Thoracic aorta (tissue), 2 donors: Measurements from ENCODE around the gene CUTA. TPM values are rescaled to one million over a fixed set of nuclear protein-coding genes. Genes with fewer than 3 reads are reported as not detected.

Source experiments
- ATAC-seq: fragments of 150-250 bp; one replicate; pipeline ENCODE4 v1.8.0; 2017; ENCODE audit warnings: low read depth; ENCODE audit not compliant: insufficient number of reproducible peaks, low FRiP score
- DNase-seq: peaks from one replicate; pipeline ENCODE4 v3.0.0-alpha.2; 2020; ENCODE audit warnings: low spot score
- H3K27ac ChIP-seq, 2 donors: fragments of 200-600 bp; sonication (generic); 1 replicate in 1 of 2; 2 replicates in 1 of 2; pipeline ENCODE4 v1.5.1; 2016; ENCODE audit warnings: mild to moderate bottlenecking in 2 of 2, moderate library complexity in 2 of 2
- H3K27me3 ChIP-seq: fragments of 200-600 bp; sonication (generic); replicated peaks from 2 replicates; pipeline ENCODE4 v1.6.0; 2016; ENCODE audit warnings: mild to moderate bottlenecking; ENCODE audit not compliant: insufficient read depth
- H3K36me3 ChIP-seq: fragments of 200-600 bp; sonication (generic); one replicate; pipeline ENCODE4 v1.5.1; 2016
- H3K4me1 ChIP-seq, 2 donors: fragments of 200-600 bp; sonication (generic); 1 replicate in 1 of 2; 2 replicates in 1 of 2; pipeline versions ENCODE4 v1.5.1 to v1.6.0; 2016; ENCODE audit warnings: low read depth in 2 of 2, mild to moderate bottlenecking in 1 of 2; ENCODE audit not compliant: control insufficient read depth in 1 of 2
- H3K4me3 ChIP-seq: fragments of 200-600 bp; sonication (generic); 2 replicates; pipeline ENCODE4 v1.5.1; 2016; ENCODE audit warnings: mild to moderate bottlenecking
- H3K9me3 ChIP-seq: fragments of 200-600 bp; sonication (generic); 2 replicates; pipeline ENCODE4 v1.5.1; 2016
- total RNA-seq, 2 donors: library from RNA; depleted of rRNA; stranded (reverse); fragments of >200 nt; gene quantifications; one replicate each; pipeline versions ENCODE4 v1.1.0 to v1.2.3, GENCODE V29; 2016
- TF ChIP-seq, protein P1 (sequence below): fragments of 200-600 bp; sonication (generic); IDR thresholded peaks from one replicate; pipeline ENCODE4 v1.5.1; 2019; ENCODE audit warnings: antibody characterized with exemption

The CUTA gene
- total RNA-seq, 2 donors from 2014 or later, result 60.3 to 207 TPM

GRCh38 chr6:33397541-33397940 lies 20.4 kb downstream of the CUTA start:
- DNase-seq (no peak), ATAC-seq (no peak)
- Histone ChIP-seq H3K9me3 (no peaks in the 10 kb centered on the region), H3K27ac (no peak overlapping the region), H3K36me3 (no peaks in the 10 kb centered on the region), H3K27me3 (no peaks in the 10 kb centered on the region), H3K4me1 (no peaks in the 10 kb centered on the region), H3K4me3 (no peak overlapping the region)
- TF ChIP-seq, protein P1, sequence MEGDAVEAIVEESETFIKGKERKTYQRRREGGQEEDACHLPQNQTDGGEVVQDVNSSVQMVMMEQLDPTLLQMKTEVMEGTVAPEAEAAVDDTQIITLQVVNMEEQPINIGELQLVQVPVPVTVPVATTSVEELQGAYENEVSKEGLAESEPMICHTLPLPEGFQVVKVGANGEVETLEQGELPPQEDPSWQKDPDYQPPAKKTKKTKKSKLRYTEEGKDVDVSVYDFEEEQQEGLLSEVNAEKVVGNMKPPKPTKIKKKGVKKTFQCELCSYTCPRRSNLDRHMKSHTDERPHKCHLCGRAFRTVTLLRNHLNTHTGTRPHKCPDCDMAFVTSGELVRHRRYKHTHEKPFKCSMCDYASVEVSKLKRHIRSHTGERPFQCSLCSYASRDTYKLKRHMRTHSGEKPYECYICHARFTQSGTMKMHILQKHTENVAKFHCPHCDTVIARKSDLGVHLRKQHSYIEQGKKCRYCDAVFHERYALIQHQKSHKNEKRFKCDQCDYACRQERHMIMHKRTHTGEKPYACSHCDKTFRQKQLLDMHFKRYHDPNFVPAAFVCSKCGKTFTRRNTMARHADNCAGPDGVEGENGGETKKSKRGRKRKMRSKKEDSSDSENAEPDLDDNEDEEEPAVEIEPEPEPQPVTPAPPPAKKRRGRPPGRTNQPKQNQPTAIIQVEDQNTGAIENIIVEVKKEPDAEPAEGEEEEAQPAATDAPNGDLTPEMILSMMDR, result no peak

DNA sequence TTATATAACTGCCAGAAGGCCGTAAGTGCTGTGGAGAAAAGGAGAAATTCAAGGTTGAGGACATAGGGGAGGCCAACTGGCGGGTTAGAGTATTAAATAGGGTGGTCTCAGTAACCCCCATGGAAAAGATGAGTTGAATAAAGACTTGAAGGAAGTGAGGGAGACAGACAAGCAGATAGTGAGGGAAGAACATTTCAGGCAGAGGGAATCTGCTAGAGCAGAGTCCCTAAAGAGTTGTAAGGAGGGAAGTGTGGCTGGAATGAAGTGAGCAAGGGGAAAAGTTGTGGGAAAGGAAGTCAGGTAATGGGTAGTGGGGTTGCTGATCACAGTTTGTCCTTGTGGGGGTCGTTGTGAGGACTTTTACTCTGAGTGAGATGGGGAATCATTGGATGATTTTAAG lies 24.9 kb downstream of the CUTA start:
- TF ChIP-seq, protein P1, result no peak
- H3K36me3 ChIP-seq, result no peaks in the 10 kb centered on the region
- H3K27ac ChIP-seq, result no peak overlapping the region
- H3K4me1 ChIP-seq, result peaks cover 6 to 12% of the 10 kb centered on the region in 2 donors
- H3K9me3 ChIP-seq, result no peaks in the 10 kb centered on the region
- DNase-seq, result no peak
- no peak for ATAC-seq
- no peaks in the 10 kb centered on the region for H3K27me3 ChIP-seq
- no peak overlapping the region for H3K4me3 ChIP-seq

DNA sequence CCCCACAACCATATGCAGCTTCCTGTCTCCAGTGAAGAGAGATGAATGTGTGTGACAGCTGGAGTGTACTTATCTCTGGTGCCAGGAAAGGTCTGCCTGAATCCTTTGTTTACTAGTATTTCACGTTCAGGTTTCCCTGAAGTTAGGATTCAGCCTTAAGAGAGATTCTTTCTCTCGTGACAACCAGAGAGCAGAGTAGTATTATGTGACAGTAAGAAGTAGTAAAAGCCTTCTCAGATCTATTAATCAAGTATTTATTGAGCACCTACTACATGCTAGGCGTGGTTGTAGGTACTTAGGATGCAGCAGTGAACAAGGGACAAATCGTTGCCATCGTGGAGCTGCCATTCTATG lies 25.3 kb downstream of the CUTA start:
- H3K36me3 ChIP-seq, result no peaks in the 10 kb centered on the region
- DNase-seq, result no peak
- no peak overlapping the region for H3K27ac ChIP-seq
- no peak overlapping the region for H3K4me3 ChIP-seq
- peaks cover 6 to 12% of the 10 kb centered on the region in 2 donors for H3K4me1 ChIP-seq
- H3K27me3 ChIP-seq, result no peaks in the 10 kb centered on the region
- no peak for ATAC-seq
- TF ChIP-seq, protein P1, result no peak
- H3K9me3 ChIP-seq, result no peaks in the 10 kb centered on the region

GRCh38 chr6:33391922-33392594 lies 25.8 kb downstream of the CUTA start:
- ATAC-seq, result no peak
- Histone ChIP-seq H3K27ac (peak overlapping the region in 1 of 2 donors; percentile 94), H3K9me3 (no peaks in the 10 kb centered on the region), H3K4me3 (peak overlapping the region; percentile 71), H3K36me3 (no peaks in the 10 kb centered on the region), H3K4me1 (peaks cover 6 to 12% of the 10 kb centered on the region in 2 donors), H3K27me3 (no peaks in the 10 kb centered on the region)
- DNase-seq, result no peak
- TF ChIP-seq, protein P1, result no peak

DNA sequence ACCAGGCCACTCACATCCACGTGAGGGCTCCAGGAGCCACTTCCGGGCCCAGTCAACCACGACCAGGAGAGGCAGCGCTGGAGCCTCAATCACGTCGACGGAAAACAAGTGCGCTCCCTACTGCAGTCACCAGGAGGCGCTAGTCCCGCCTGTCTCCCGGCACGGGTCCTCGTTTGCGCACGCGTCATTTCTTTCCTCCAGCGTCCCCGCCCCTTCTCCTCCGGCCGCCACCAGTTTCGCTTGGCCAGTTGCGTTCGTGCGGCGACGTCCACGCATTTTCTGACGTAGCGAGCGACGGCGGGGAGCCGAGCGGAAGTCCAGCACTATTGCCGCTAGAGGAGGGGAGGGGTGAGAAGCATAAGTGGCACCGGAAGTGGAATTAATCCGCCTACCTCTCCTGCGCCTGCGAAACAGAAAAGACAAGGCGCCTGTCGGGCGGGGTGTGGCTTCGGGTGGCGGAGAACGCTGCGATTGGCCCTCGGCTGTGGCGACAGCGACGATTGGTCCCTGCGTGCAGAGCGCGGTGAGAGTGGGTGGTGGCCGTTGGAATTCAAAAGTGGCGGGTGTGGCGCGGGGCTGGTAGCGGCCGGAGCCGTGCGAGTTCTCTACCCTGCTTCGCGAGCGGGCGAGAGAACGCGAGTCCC lies 26.5 kb downstream of the CUTA start, which contains the start of gene KIFC1:
Gene KIFC1, plus strand, starts transcription at position 546 of the 644 bp plus-strand sequence. CDS start 163 bp downstream, outside the sequence.
- TF ChIP-seq, protein P1, result peak; percentile 97
- peak within 1 kb of the TSS; percentile 93 to 94 for H3K27ac ChIP-seq
- H3K36me3 ChIP-seq, result no peaks in the 10 kb centered on the region
- peak; percentile 98 for ATAC-seq
- H3K27me3 ChIP-seq, result no peaks in the 10 kb centered on the region
- peak within 1 kb of the TSS; percentile 71 for H3K4me3 ChIP-seq
- H3K4me1 ChIP-seq, result peaks cover 6 to 12% of the 10 kb centered on the region in 2 donors
- no peaks in the 10 kb centered on the region for H3K9me3 ChIP-seq
- DNase-seq, result peak; percentile 95
